CD4-positive, alpha-beta T cell (primary cell): ENCODE results near the gene VPS41. TPM values are rescaled to one million over a fixed set of nuclear protein-coding genes. Genes with fewer than 3 reads are reported as not detected.
A peak's percentile ranks its signal among the peaks of the same experiment; 100 is the strongest.

Experiments
- ATAC-seq: fragments of 200-7000 bp; cut with Tn5 transposase; one replicate; pipeline ENCODE4 v1.10.0; 2022; ENCODE audit warnings: mild to moderate bottlenecking; ENCODE audit not compliant: poor library complexity
- CTCF ChIA-PET: fragments of 350-600 bp; sonication (Branson Sonifier 250); formaldehyde crosslinking; loops from one replicate; lab custom pipeline; 2021; ENCODE audit warnings: antibody characterized with exemption, inconsistent platforms; lab: Charles Lee
- POLR2A ChIA-PET: fragments of 350-600 bp; sonication (Branson Sonifier 250); formaldehyde crosslinking; loops from one replicate; lab custom pipeline; 2021; ENCODE audit warnings: antibody characterized with exemption, inconsistent platforms; lab: Charles Lee
- DNase-seq, 14 experiments: peaks; one replicate each; pipeline ENCODE4 v3.0.0-alpha.2; 2013 to 2020; ENCODE audit warnings: mixed read lengths in 2 of 14
- H3K27ac ChIP-seq, 2 donors: one replicate each; pipeline versions ENCODE4 v1.5.1 to v1.7.0; 2013; ENCODE audit warnings: low read length in 2 of 2, low read depth in 1 of 2, mild to moderate bottlenecking in 1 of 2
- H3K27me3 ChIP-seq, 2 experiments: 1 replicate in 1 of 2; 2 replicates in 1 of 2; pipeline versions ENCODE4 v1.6.1 to v1.7.0; 2013; ENCODE audit warnings: low read length in 2 of 2, control low read depth in 1 of 2, mild to moderate bottlenecking in 1 of 2, moderate library complexity in 1 of 2; ENCODE audit not compliant: insufficient read depth in 2 of 2, control insufficient read depth in 1 of 2
- H3K36me3 ChIP-seq: one replicate; pipeline ENCODE4 v1.6.1; 2013; ENCODE audit warnings: low read length, control low read depth; ENCODE audit not compliant: insufficient read depth
- H3K4me1 ChIP-seq: one replicate; pipeline ENCODE4 v1.6.1; 2013; ENCODE audit warnings: low read length, control low read depth; ENCODE audit not compliant: insufficient read depth
- H3K4me3 ChIP-seq: one replicate; pipeline ENCODE4 v1.5.1; 2013; ENCODE audit warnings: mild to moderate bottlenecking, low read length, moderate library complexity
- H3K9me3 ChIP-seq, 2 experiments: 1 replicate in 1 of 2; 2 replicates in 1 of 2; pipeline versions ENCODE4 v1.6.1 to v1.7.0; 2013; ENCODE audit warnings: low read length in 2 of 2, mild to moderate bottlenecking in 2 of 2, control low read depth in 1 of 2, moderate library complexity in 1 of 2; ENCODE audit not compliant: control insufficient read depth in 1 of 2, insufficient read depth in 1 of 2
- H3K27ac Mint-ChIP-seq: one replicate; pipeline ENCODE4 v1.8.0; 2020; ENCODE audit warnings: mixed read lengths
- H3K27me3 Mint-ChIP-seq: one replicate; pipeline ENCODE4 v1.8.0; 2021; ENCODE audit warnings: mixed read lengths
- H3K36me3 Mint-ChIP-seq: one replicate; pipeline ENCODE4 v1.8.0; 2021; ENCODE audit warnings: low read depth, mixed read lengths
- H3K4me1 Mint-ChIP-seq: one replicate; pipeline ENCODE4 v1.8.0; 2021; ENCODE audit warnings: low read depth, mixed read lengths
- H3K4me3 Mint-ChIP-seq: one replicate; pipeline ENCODE4 v1.8.0; 2020; ENCODE audit warnings: mild to moderate bottlenecking, mixed read lengths
- H3K9me3 Mint-ChIP-seq: one replicate; pipeline ENCODE4 v1.8.0; 2020; ENCODE audit warnings: mixed read lengths
- CTCF ChIP-seq: fragments of 200-600 bp; IDR thresholded peaks from one replicate; pipeline ENCODE4 v1.8.0; 2022; ENCODE audit warnings: antibody characterized with exemption, mild to moderate bottlenecking
- intact Hi-C, 2 experiments: fragments of 100-400 bp; cut with DNase I in 1 of 2; cut with micrococcal nuclease in 1 of 2; formaldehyde crosslinking; loops; one replicate each; pipeline versions ENCODE4 v1.15.1 to v1.9.0; 2023 to 2025; cut with DNase I, micrococcal nuclease
- total RNA-seq, 174 experiments: library from RNA in 2 of 174; stranded (reverse) in 2 of 174; gene quantifications; one replicate each; pipeline ENCODE4 v1.2.3 and lab custom pipeline; 2021 to 2026

VPS41 gene
- total RNA-seq, 2 experiments from 2014 or later, result 19.4 to 22.9 TPM

GRCh38 chr7:38798552-38799267, 110.3 kb downstream of the VPS41 start:
- intact Hi-C loops, result loop anchor here in 1 of 2 experiments (5.0 kb wide), 1 partner anchor 949 kb away; no protein-coding TSS in a partner anchor
- ATAC-seq (no peak), DNase-seq (no peak)
- H3K27me3 Mint-ChIP-seq, result no peaks in the 10 kb centered on the region
- Histone ChIP-seq H3K9me3 (no peaks in the 10 kb centered on the region), H3K4me1 (no peaks in the 10 kb centered on the region), H3K27me3 (no peaks in the 10 kb centered on the region), H3K27ac (no peak overlapping the region), H3K36me3 (peaks cover 28% of the 10 kb centered on the region), H3K4me3 (no peak overlapping the region)
- peaks cover 29% of the 10 kb centered on the region for H3K36me3 Mint-ChIP-seq
- H3K9me3 Mint-ChIP-seq, result no peaks in the 10 kb centered on the region
- CTCF ChIA-PET, result no interaction called here
- TF ChIP-seq CTCF, result no peak
- no peak overlapping the region for H3K4me3 Mint-ChIP-seq
- POLR2A ChIA-PET, result no interaction called here
- no peak overlapping the region for H3K27ac Mint-ChIP-seq
- no peaks in the 10 kb centered on the region for H3K4me1 Mint-ChIP-seq

- H3K27me3 ChIP-seq, result no peaks in the 10 kb centered on the region
- no peak overlapping the region for H3K27ac ChIP-seq
- POLR2A ChIA-PET, result interaction anchor here (0.5 kb wide), 1 partner anchor 1766 kb away, joined by 3 read pairs; no protein-coding TSS in a partner anchor
- intact Hi-C loops, result loop anchor here (1.0 to 5.0 kb wide), 4 partner anchors 666 to 950 kb away; no protein-coding TSS in a partner anchor
- no peaks in the 10 kb centered on the region for H3K4me1 Mint-ChIP-seq
- no peak overlapping the region for H3K4me3 Mint-ChIP-seq
- peak; percentile 79 for TF ChIP-seq CTCF
- H3K36me3 Mint-ChIP-seq, result peaks cover 44% of the 10 kb centered on the region
- no peaks in the 10 kb centered on the region for H3K9me3 Mint-ChIP-seq
- no peaks in the 10 kb centered on the region for H3K27me3 Mint-ChIP-seq
- ATAC-seq, result peak; percentile 29
- H3K4me3 ChIP-seq, result no peak overlapping the region
- peaks cover 39% of the 10 kb centered on the region for H3K36me3 ChIP-seq
- H3K4me1 ChIP-seq, result no peaks in the 10 kb centered on the region
- peak; percentile 6 to 68 (median 24) for DNase-seq
- no peak overlapping the region for H3K27ac Mint-ChIP-seq
- CTCF ChIA-PET, result interaction anchor here (1.0 kb wide), 1 partner anchor 11 kb away, joined by 3 read pairs; no protein-coding TSS in a partner anchor
- no peaks in the 10 kb centered on the region for H3K9me3 ChIP-seq
Measured at GRCh38 chr7:38796626-38797501, 112.1 kb downstream of the VPS41 start.

- no peak overlapping the region for H3K27ac Mint-ChIP-seq
- no peak for ATAC-seq
- peaks cover 55% of the 10 kb centered on the region for H3K36me3 Mint-ChIP-seq
- TF ChIP-seq CTCF, result no peak
- Histone ChIP-seq H3K27me3 (no peaks in the 10 kb centered on the region), H3K27ac (no peak overlapping the region), H3K9me3 (no peaks in the 10 kb centered on the region), H3K4me3 (no peak overlapping the region), H3K4me1 (no peaks in the 10 kb centered on the region), H3K36me3 (peaks cover 47% of the 10 kb centered on the region)
- H3K9me3 Mint-ChIP-seq, result no peaks in the 10 kb centered on the region
- H3K4me3 Mint-ChIP-seq, result no peak overlapping the region
- no peaks in the 10 kb centered on the region for H3K4me1 Mint-ChIP-seq
- no peaks in the 10 kb centered on the region for H3K27me3 Mint-ChIP-seq
- DNase-seq, result no peak
- ChIA-PET POLR2A (no interaction called here), CTCF (no interaction called here)
- intact Hi-C loops, result loop anchor here in 1 of 2 experiments (5.0 kb wide), 1 partner anchor 952 kb away; no protein-coding TSS in a partner anchor
Measured at GRCh38 chr7:38795593-38795992, 113.4 kb downstream of the VPS41 start.
